HUES48 (cell line): ENCODE measurements around the gene GTF2F2.
A peak's percentile ranks its signal among the peaks of the same experiment; 100 is the strongest.

Experiments
- H3K27ac ChIP-seq: one replicate; pipeline ENCODE4 v1.7.0; 2013; ENCODE audit warnings: low read depth, low read length, inconsistent platforms
- H3K27me3 ChIP-seq: 2 replicates; pipeline ENCODE4 v1.6.1; 2013; ENCODE audit warnings: mild to moderate bottlenecking, low read length; ENCODE audit not compliant: control insufficient read depth, insufficient read depth
- H3K36me3 ChIP-seq: 2 replicates; pipeline ENCODE4 v1.6.1; 2013; ENCODE audit warnings: low read length; ENCODE audit not compliant: control insufficient read depth, insufficient read depth
- H3K4me1 ChIP-seq: 2 replicates; pipeline ENCODE4 v1.6.1; 2013; ENCODE audit warnings: mild to moderate bottlenecking, low read length; ENCODE audit not compliant: control insufficient read depth, insufficient read depth
- H3K4me3 ChIP-seq: 2 replicates; pipeline ENCODE4 v1.5.1; 2013; ENCODE audit warnings: mild to moderate bottlenecking, low read depth, low read length
- H3K9ac ChIP-seq: 2 replicates; pipeline ENCODE4 v1.6.1; 2013; ENCODE audit warnings: mild to moderate bottlenecking, low read depth, low read length, moderate library complexity
- H3K9me3 ChIP-seq: 2 replicates; pipeline ENCODE4 v1.6.1; 2013; ENCODE audit warnings: low read length; ENCODE audit not compliant: control insufficient read depth, insufficient read depth

The GTF2F2 gene

GRCh38 chr13:45102136-45102507 is 18.2 kb upstream of the GTF2F2 start:
- Histone ChIP-seq H3K27ac (peak overlapping the region; percentile 21), H3K4me1 (peaks cover 28% of the 10 kb centered on the region), H3K9ac (no peak overlapping the region), H3K9me3 (no peaks in the 10 kb centered on the region), H3K4me3 (no peak overlapping the region), H3K27me3 (no peaks in the 10 kb centered on the region), H3K36me3 (no peaks in the 10 kb centered on the region)

GRCh38 chr13:45103449-45103848 is 16.9 kb upstream of the GTF2F2 start:
- H3K4me3 ChIP-seq: no peak overlapping the region
- no peaks in the 10 kb centered on the region for H3K9me3 ChIP-seq
- H3K27me3 ChIP-seq: no peaks in the 10 kb centered on the region
- peaks cover 34% of the 10 kb centered on the region for H3K4me1 ChIP-seq
- H3K36me3 ChIP-seq: no peaks in the 10 kb centered on the region
- no peak overlapping the region for H3K9ac ChIP-seq
- no peak overlapping the region for H3K27ac ChIP-seq

- H3K27ac ChIP-seq: no peak overlapping the region
- H3K9ac ChIP-seq: no peak overlapping the region
Measured at GRCh38 chr13:45104261-45104660, 16.0 kb upstream of the GTF2F2 start.

GRCh38 chr13:45105895-45106294 is 14.4 kb upstream of the GTF2F2 start:
- H3K4me3 ChIP-seq: no peak overlapping the region
- no peaks in the 10 kb centered on the region for H3K36me3 ChIP-seq
- H3K9ac ChIP-seq: no peak overlapping the region
- no peak overlapping the region for H3K27ac ChIP-seq
- H3K27me3 ChIP-seq: no peaks in the 10 kb centered on the region
- H3K9me3 ChIP-seq: no peaks in the 10 kb centered on the region
- peaks cover 43% of the 10 kb centered on the region for H3K4me1 ChIP-seq

More at GRCh38 chr13:45104261-45104660, 16.0 kb upstream of the GTF2F2 start:
- no peak overlapping the region for H3K4me3 ChIP-seq
- no peaks in the 10 kb centered on the region for H3K27me3 ChIP-seq
- H3K9me3 ChIP-seq: no peaks in the 10 kb centered on the region
- no peaks in the 10 kb centered on the region for H3K36me3 ChIP-seq
- H3K4me1 ChIP-seq: peaks cover 42% of the 10 kb centered on the region

- H3K4me3 ChIP-seq: no peak overlapping the region
- H3K9me3 ChIP-seq: no peaks in the 10 kb centered on the region
- no peaks in the 10 kb centered on the region for H3K27me3 ChIP-seq
- H3K9ac ChIP-seq: no peak overlapping the region
- peaks cover 28% of the 10 kb centered on the region for H3K4me1 ChIP-seq
- no peaks in the 10 kb centered on the region for H3K36me3 ChIP-seq
- H3K27ac ChIP-seq: peak overlapping the region; percentile 11
Measured at GRCh38 chr13:45107539-45107938, 12.8 kb upstream of the GTF2F2 start.

GRCh38 chr13:45108716-45109101 is 11.6 kb upstream of the GTF2F2 start:
- Histone ChIP-seq H3K4me3 (no peak overlapping the region), H3K27me3 (no peaks in the 10 kb centered on the region), H3K9me3 (no peaks in the 10 kb centered on the region), H3K36me3 (no peaks in the 10 kb centered on the region), H3K27ac (no peak overlapping the region), H3K4me1 (peaks cover 23% of the 10 kb centered on the region), H3K9ac (0 out of 2 replicates have a peak overlapping the region, but pooled peaks have one; percentile 48)

GRCh38 chr13:45109102-45109720 is 11.1 kb upstream of the GTF2F2 start:
- no peaks in the 10 kb centered on the region for H3K27me3 ChIP-seq
- no peak overlapping the region for H3K27ac ChIP-seq
- H3K9me3 ChIP-seq: no peaks in the 10 kb centered on the region
- H3K4me1 ChIP-seq: peaks cover 22% of the 10 kb centered on the region
- no peak overlapping the region for H3K4me3 ChIP-seq
- no peak overlapping the region for H3K9ac ChIP-seq
- H3K36me3 ChIP-seq: no peaks in the 10 kb centered on the region

- H3K27ac ChIP-seq: no peak overlapping the region
- no peaks in the 10 kb centered on the region for H3K36me3 ChIP-seq
- H3K4me1 ChIP-seq: peaks cover 10% of the 10 kb centered on the region
- no peaks in the 10 kb centered on the region for H3K27me3 ChIP-seq
- H3K9ac ChIP-seq: no peak overlapping the region
- no peaks in the 10 kb centered on the region for H3K9me3 ChIP-seq
- no peak overlapping the region for H3K4me3 ChIP-seq
Measured at GRCh38 chr13:45113233-45114224, 6.8 kb upstream of the GTF2F2 start.

GRCh38 chr13:45119469-45119990 is 780 bp upstream of the GTF2F2 start:
- no peaks in the 10 kb centered on the region for H3K27me3 ChIP-seq
- no peak overlapping the region for H3K9ac ChIP-seq
- no peaks in the 10 kb centered on the region for H3K36me3 ChIP-seq
- H3K4me3 ChIP-seq: peak overlapping the region; percentile 96
- H3K4me1 ChIP-seq: peaks cover 10% of the 10 kb centered on the region; the same call in 1 of the 2 replicates
- H3K9me3 ChIP-seq: no peaks in the 10 kb centered on the region
- no peak overlapping the region for H3K27ac ChIP-seq

- Histone ChIP-seq H3K27ac (peak overlapping the region; percentile 98), H3K9me3 (no peaks in the 10 kb centered on the region), H3K4me3 (peak overlapping the region; percentile 96), H3K9ac (peak overlapping the region; percentile 89), H3K36me3 (no peaks in the 10 kb centered on the region), H3K27me3 (no peaks in the 10 kb centered on the region), H3K4me1 (peaks cover 10% of the 10 kb centered on the region; the same call in 1 of the 2 replicates)
Measured at GRCh38 chr13:45120967-45121831, 889 bp downstream of the GTF2F2 start.
